GM12878 (cell line): Measurements from ENCODE around the gene CAVIN1. TPM values are rescaled to one million over a fixed set of nuclear protein-coding genes. Genes with fewer than 3 reads are reported as not detected.

ENCODE experiments used
- ATF2 ChIP-seq: IDR thresholded peaks from 2 replicates; pipeline ENCODE4 v1.6.1; 2012; ENCODE audit warnings: low read length, inconsistent platforms
- BCL3 ChIP-seq: IDR thresholded peaks from 2 replicates; pipeline ENCODE4 v1.6.1; 2011; ENCODE audit warnings: borderline replicate concordance, low read depth, mild to moderate bottlenecking, moderate library complexity, low read length; ENCODE audit not compliant: insufficient read depth, poor library complexity, severe bottlenecking
- CEBPZ ChIP-seq: fragments of 150-350 bp; IDR thresholded peaks from 2 replicates; pipeline ENCODE4 v1.6.1; 2016; ENCODE audit warnings: low read depth, low read length
- HSF1 ChIP-seq: fragments of 150-350 bp; IDR thresholded peaks from 2 replicates; pipeline ENCODE4 v1.6.1; 2014; ENCODE audit warnings: mild to moderate bottlenecking, low read depth, low read length
- IKZF2 ChIP-seq, 2 experiments: fragments of 450-650 bp; IDR thresholded peaks; 2 replicates each; pipeline ENCODE4 v1.6.1; 2017; ENCODE audit warnings: mild to moderate bottlenecking in 2 of 2, moderate library complexity in 2 of 2
- KDM1A ChIP-seq: fragments of 200-600 bp; sonication (generic); IDR thresholded peaks from 2 replicates; pipeline ENCODE4 v1.6.1; 2016; ENCODE audit warnings: borderline replicate concordance
- MEF2B ChIP-seq: fragments of 450-650 bp; IDR thresholded peaks from 2 replicates; pipeline ENCODE4 v1.6.1; 2018; ENCODE audit warnings: mild to moderate bottlenecking, moderate library complexity; ENCODE audit not compliant: partially characterized antibody, poor library complexity, severe bottlenecking
- MTA3 ChIP-seq: IDR thresholded peaks from 2 replicates; pipeline ENCODE4 v1.6.1; 2012; ENCODE audit warnings: low read length, inconsistent platforms, borderline replicate concordance
- MYB ChIP-seq: fragments of 150-350 bp; IDR thresholded peaks from 2 replicates; pipeline ENCODE4 v1.6.1; 2014; ENCODE audit warnings: mild to moderate bottlenecking, low read depth, low read length, borderline replicate concordance
- NFXL1 ChIP-seq: fragments of 450-650 bp; IDR thresholded peaks from 2 replicates; pipeline ENCODE4 v1.6.1; 2017; ENCODE audit warnings: antibody characterized with exemption, mild to moderate bottlenecking, borderline replicate concordance
- NFYB ChIP-seq: IDR thresholded peaks from 2 replicates; pipeline ENCODE4 v1.6.1; 2011; ENCODE audit warnings: low read depth, mild to moderate bottlenecking, low read length, improper control_type of control experiment, moderate library complexity; ENCODE audit not compliant: insufficient read depth
- NKRF ChIP-seq: fragments of 450-650 bp; conservative IDR thresholded peaks from 2 replicates; pipeline ENCODE4 v1.6.1; 2017; ENCODE audit warnings: mild to moderate bottlenecking, moderate library complexity
- PML ChIP-seq: IDR thresholded peaks from 2 replicates; pipeline ENCODE4 v1.6.1; 2012; ENCODE audit warnings: low read length, inconsistent platforms
- RAD21 ChIP-seq: IDR thresholded peaks from 2 replicates; pipeline ENCODE4 v1.6.1; 2011; ENCODE audit warnings: mild to moderate bottlenecking, low read depth, low read length, moderate library complexity; ENCODE audit not compliant: insufficient read depth
- RBBP5 ChIP-seq: fragments of 200-600 bp; sonication (generic); conservative IDR thresholded peaks from 2 replicates; pipeline ENCODE4 v1.6.1; 2016
- ZNF592 ChIP-seq: fragments of 450-650 bp; IDR thresholded peaks from 2 replicates; pipeline ENCODE4 v1.6.1; 2017; ENCODE audit warnings: mild to moderate bottlenecking, moderate library complexity
- polyA plus RNA-seq, 11 experiments: library from polyadenylated mRNA; depleted of rRNA in 4 of 11; unstranded in 6 of 11; stranded (reverse) in 5 of 11; fragments of >200 nt; fragmentation: Nextera tagmentation in 4 of 11; fragmentation: Illumina TruSeq in 1 of 11; extraction: Ambion mirVana in 4 of 11; extraction: Trizol in 1 of 11; gene quantifications; 1 replicate in 1 of 11; 2 replicates in 10 of 11; pipeline versions ENCODE4 v1.2.1 to v1.2.3, GENCODE V29; 2011 to 2016; ENCODE audit warnings: inconsistent platforms in 2 of 11, missing spikeins in 2 of 11, low read depth in 1 of 11
- total RNA-seq, 4 experiments: library from RNA; depleted of rRNA in 3 of 4; stranded (reverse); fragments of >200 nt in 3 of 4; fragmentation: Illumina TruSeq in 1 of 4; extraction: Trizol in 1 of 4; gene quantifications; 2 replicates each; pipeline versions ENCODE4 v1.2.1 to v1.2.3, GENCODE V29; 2013 to 2021

CAVIN1 gene
- total and polyA plus RNA-seq, 10 of the 15 experiments (the other 5 are each of a cell fraction or from before 2014, with no cell fraction given), result 0.03 to 1.1 (median 0.37) TPM

- TF ChIP-seq ZNF592, result no peak
- no peak for TF ChIP-seq MEF2B
- TF ChIP-seq IKZF2 (IDR thresholded peaks at IDR 0.05), result no peak
- TF ChIP-seq RBBP5, result no peak
- no peak for TF ChIP-seq NFYB
- no peak for TF ChIP-seq HSF1
- TF ChIP-seq RAD21, result no peak
- TF ChIP-seq KDM1A, result no peak
- no peak for TF ChIP-seq PML
- no peak for TF ChIP-seq BCL3
- no peak for TF ChIP-seq ATF2
- no peak for TF ChIP-seq CEBPZ
- TF ChIP-seq NFXL1, result no peak
- TF ChIP-seq NKRF, result peak; percentile 89
- no peak for TF ChIP-seq MTA3
- TF ChIP-seq MYB, result no peak
Observed at GRCh38 chr17:42459801-42460281, 36.8 kb upstream of the CAVIN1 start (continued).
